Type B pancreatic cell (in vitro differentiated cells): ENCODE data around the gene HRH1. TPM values are rescaled to one million over a fixed set of nuclear protein-coding genes. Genes with fewer than 3 reads are reported as not detected.
"Not testable (repeated sequence)": the region's sequence is repeated elsewhere in the genome, so short reads cannot be mapped to it uniquely, and the experiment has no call there.

Experiments used
- DNase-seq: peaks from one replicate; pipeline ENCODE4 v3.0.0; 2021; ENCODE audit warnings: mixed read lengths; ENCODE audit not compliant: unreplicated experiment; ENCODE audit errors: extremely low spot score
- H3K27ac Mint-ChIP-seq: 2 replicates; pipeline ENCODE4 v1.8.0; 2021; ENCODE audit warnings: mild to moderate bottlenecking, mixed read lengths
- H3K27me3 Mint-ChIP-seq: 2 replicates; pipeline ENCODE4 v1.8.0; 2021; ENCODE audit warnings: mixed read lengths
- H3K36me3 Mint-ChIP-seq: 2 replicates; pipeline ENCODE4 v1.8.0; 2021; ENCODE audit warnings: mixed read lengths
- H3K4me1 Mint-ChIP-seq: one replicate; pipeline ENCODE4 v1.8.0; 2021; ENCODE audit warnings: mixed read lengths; ENCODE audit not compliant: unreplicated experiment
- H3K4me3 Mint-ChIP-seq: 2 replicates; pipeline ENCODE4 v1.8.0; 2021; ENCODE audit warnings: mild to moderate bottlenecking, mixed read lengths
- H3K9me3 Mint-ChIP-seq: 2 replicates; pipeline ENCODE4 v1.8.0; 2021; ENCODE audit warnings: mixed read lengths
- total RNA-seq: library from RNA; stranded (reverse); gene quantifications from 2 replicates; pipeline ENCODE4 v1.2.1, GENCODE V29; 2021; ENCODE audit warnings: low replicate concordance
- TF ChIP-seq, protein P1 (sequence below): fragments of 200-600 bp; sonication (generic); conservative IDR thresholded peaks from 2 replicates; pipeline ENCODE4 v1.5.0; 2021; ENCODE audit warnings: antibody characterized with exemption, mild to moderate bottlenecking

Gene HRH1
- total RNA-seq, 1 donor from 2014 or later, result 4.7 TPM

DNA sequence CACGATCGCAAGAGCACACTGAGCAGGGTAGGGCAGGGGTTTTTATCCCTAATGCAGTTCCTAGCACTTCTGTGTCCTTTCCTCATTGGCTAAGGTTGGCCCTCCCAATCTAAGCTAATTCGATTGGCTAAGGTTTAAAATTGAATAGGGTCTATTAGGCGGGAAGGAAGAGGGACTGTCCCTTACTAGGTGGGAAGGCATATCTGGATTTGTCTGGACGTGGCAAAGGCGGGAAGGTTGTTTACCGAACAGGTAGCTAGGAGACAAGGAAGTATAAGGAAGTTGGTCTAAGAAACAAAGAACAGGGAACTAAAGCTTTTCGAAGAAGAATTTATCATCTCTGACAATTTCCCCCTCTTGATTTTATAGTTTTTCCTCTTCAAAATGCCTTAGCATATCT, 93.1 kb downstream of the HRH1 start:
- TF ChIP-seq, protein P1, sequence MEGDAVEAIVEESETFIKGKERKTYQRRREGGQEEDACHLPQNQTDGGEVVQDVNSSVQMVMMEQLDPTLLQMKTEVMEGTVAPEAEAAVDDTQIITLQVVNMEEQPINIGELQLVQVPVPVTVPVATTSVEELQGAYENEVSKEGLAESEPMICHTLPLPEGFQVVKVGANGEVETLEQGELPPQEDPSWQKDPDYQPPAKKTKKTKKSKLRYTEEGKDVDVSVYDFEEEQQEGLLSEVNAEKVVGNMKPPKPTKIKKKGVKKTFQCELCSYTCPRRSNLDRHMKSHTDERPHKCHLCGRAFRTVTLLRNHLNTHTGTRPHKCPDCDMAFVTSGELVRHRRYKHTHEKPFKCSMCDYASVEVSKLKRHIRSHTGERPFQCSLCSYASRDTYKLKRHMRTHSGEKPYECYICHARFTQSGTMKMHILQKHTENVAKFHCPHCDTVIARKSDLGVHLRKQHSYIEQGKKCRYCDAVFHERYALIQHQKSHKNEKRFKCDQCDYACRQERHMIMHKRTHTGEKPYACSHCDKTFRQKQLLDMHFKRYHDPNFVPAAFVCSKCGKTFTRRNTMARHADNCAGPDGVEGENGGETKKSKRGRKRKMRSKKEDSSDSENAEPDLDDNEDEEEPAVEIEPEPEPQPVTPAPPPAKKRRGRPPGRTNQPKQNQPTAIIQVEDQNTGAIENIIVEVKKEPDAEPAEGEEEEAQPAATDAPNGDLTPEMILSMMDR, result no peak
- no peak for DNase-seq
- no peaks in the 10 kb centered on the region for H3K27me3 Mint-ChIP-seq
- H3K4me1 Mint-ChIP-seq, result no peaks in the 10 kb centered on the region
- H3K9me3 Mint-ChIP-seq, result no peaks in the 10 kb centered on the region
- H3K4me3 Mint-ChIP-seq, result no peak overlapping the region
- no peak overlapping the region for H3K27ac Mint-ChIP-seq
- H3K36me3 Mint-ChIP-seq, result no peaks in the 10 kb centered on the region

DNA sequence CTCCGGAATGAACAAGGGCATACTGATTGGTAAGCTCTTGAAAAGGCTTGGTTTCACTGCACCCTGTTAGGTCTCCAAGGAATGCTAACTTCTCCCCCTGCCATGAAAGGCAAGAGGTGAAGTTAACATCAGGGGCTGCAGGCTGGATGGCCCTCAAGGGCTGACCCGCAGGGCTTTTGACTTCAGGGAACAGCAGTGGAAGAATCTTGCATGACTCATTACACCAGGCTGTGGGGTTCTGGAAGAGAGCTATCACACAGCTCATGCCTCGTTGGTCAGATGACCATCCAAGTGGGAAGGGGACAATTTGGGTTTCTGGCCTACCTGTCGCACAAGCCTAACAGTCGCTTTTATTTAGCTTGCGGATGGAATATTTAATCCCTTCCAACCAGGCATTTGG, 94.3 kb downstream of the HRH1 start:
- TF ChIP-seq, protein P1, result no peak
- Mint-ChIP-seq H3K4me1 (no peaks in the 10 kb centered on the region), H3K27me3 (no peaks in the 10 kb centered on the region), H3K9me3 (no peaks in the 10 kb centered on the region), H3K27ac (no peak overlapping the region), H3K36me3 (no peaks in the 10 kb centered on the region), H3K4me3 (no peak overlapping the region)
- no peak for DNase-seq

DNA sequence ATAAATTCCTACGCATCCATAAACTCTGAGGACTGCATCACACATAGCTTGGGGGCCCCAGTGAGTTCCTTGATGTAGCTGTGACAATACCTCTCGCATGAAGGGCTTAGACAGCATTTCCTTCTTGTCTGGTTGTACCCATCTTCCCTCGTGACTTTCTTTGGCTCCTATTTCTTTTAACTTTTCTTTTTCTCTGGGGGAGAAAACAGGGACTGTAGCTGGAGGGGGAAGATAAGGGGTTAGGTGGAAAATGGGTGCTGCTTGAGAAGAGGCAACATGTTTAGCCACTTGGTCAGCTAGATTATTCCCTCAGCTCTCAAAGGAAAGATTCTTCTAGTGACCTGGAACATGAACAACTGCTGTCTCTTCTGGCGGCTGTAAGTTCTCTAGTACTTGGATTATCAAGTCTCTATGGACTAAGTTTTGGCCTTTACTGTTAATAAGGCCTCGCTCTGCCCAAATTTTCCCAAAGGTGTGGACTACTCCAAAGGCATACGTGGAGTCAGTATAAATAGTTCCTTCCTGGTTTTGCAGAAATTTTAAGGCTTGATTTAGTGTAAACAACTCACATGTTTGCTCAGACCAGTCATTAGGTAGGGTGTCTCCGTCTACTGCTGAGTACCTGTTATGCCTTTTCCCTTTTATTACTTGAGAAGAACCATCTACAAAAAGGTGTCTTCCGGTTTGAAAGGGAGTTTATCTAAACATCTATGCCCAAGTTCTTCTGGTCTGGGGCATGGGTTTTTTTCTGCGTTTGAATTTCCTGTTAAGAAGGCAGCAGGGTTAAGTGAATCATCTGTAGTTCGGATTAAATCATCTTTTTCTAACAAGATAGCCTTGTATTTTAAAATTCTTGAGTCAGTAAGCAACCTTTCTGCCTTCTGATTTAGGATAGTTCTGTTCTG, 96.9 kb downstream of the HRH1 start:
- peaks cover 4% of the 10 kb centered on the region for H3K9me3 Mint-ChIP-seq
- TF ChIP-seq, protein P1, result no peak

DNA sequence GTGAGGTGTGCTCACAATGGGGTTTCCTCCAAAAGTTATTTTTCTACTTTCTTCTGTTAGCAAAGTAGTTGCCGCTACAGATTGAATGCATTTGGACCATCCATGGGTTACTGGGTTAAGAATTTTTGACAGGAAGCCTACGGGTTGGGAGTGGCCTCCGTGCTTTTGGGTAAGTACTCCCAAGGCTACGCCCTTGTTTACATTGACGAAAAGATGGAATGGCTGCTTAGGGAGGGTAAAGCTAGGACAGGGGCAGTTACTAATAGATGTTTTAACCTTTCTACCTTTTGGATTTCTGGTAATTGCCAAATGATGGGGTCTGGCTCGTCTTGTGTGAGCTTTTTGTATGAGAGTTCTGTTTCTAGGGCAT, 97.5 kb downstream of the HRH1 start:
- Mint-ChIP-seq H3K27ac (peak overlapping the region; percentile 56), H3K36me3 (peaks cover 7% of the 10 kb centered on the region), H3K9me3 (peaks cover 4% of the 10 kb centered on the region), H3K4me1 (no peaks in the 10 kb centered on the region), H3K4me3 (peak overlapping the region; percentile 53), H3K27me3 (peaks cover 4% of the 10 kb centered on the region)
- DNase-seq, result no peak
- TF ChIP-seq, protein P1, result no peak

More for the DNA sequence above, 96.9 kb downstream of the HRH1 start:
- H3K4me3 Mint-ChIP-seq, result peak overlapping the region; percentile 53
- DNase-seq, result no peak
- H3K27me3 Mint-ChIP-seq, result peaks cover 4% of the 10 kb centered on the region
- no peaks in the 10 kb centered on the region for H3K4me1 Mint-ChIP-seq
- H3K36me3 Mint-ChIP-seq, result peaks cover 7% of the 10 kb centered on the region
- peak overlapping the region; percentile 56 for H3K27ac Mint-ChIP-seq

DNA sequence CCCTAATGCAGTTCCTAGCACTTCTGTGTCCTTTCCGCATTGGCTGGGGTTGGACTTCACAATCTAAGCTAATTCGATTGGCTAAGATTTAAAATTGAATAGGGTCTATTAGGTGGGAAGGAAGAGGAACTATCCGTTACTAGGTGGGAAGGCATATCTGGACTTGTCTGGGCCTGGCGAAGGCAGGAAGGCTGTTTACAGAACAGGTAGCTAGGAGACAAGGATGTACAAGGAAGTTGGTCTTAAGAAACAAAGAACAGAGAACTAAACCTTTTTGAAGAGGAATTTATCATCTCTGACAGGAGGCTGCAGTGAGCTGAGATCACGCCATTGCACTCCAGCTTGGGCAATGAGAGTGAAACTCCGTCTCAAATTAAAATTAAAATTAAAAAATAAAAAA, 100.6 kb downstream of the HRH1 start:
- TF ChIP-seq, protein P1, result no peak
- Mint-ChIP-seq H3K4me3 (peak overlapping the region; percentile 60), H3K36me3 (peaks cover 7% of the 10 kb centered on the region), H3K27ac (peak overlapping the region; percentile 92), H3K4me1 (no peaks in the 10 kb centered on the region), H3K27me3 (peaks cover 4% of the 10 kb centered on the region), H3K9me3 (peaks cover 4% of the 10 kb centered on the region)
- no peak for DNase-seq

DNA sequence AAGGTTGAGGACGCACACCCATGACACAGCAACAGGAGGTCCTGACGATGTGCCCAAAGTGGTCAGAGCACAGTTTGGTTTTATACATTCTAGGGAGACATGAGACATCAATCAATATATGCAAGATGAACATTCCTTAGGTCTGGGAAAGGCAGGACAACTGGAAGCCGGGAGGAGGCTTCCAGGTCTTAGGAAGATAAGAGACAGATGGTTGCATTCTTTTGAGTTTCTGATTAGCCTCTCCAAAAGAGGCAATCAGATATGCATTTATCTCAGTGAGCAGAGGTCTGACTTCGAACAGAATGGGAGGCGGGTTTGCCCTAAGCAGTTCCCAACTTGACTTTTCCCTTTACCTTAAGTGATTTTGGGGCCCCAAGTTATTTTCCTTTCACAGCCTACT, 101.2 kb downstream of the HRH1 start:
- H3K9me3 Mint-ChIP-seq, H3K27ac Mint-ChIP-seq, DNase-seq, H3K4me3 Mint-ChIP-seq, H3K27me3 Mint-ChIP-seq, H3K36me3 Mint-ChIP-seq, H3K4me1 Mint-ChIP-seq: not testable (repeated sequence)
